Right lobe of liver (tissue), 4 donors: ENCODE results near the gene SLC5A11.

Experiments used
- POLR2A ChIP-seq: fragments of 450-650 bp; IDR thresholded peaks from one replicate; pipeline ENCODE4 v1.6.1; 2017; ENCODE audit warnings: antibody characterized with exemption, mild to moderate bottlenecking
- TF ChIP-seq, protein P1 (sequence below), 4 donors: fragments of 200-600 bp in 3 of 4; fragments of 450-650 bp in 1 of 4; IDR thresholded peaks; one replicate each; pipeline versions ENCODE4 v1.5.1 to v1.8.0; 2016 to 2022; ENCODE audit warnings: antibody characterized with exemption in 4 of 4, mild to moderate bottlenecking in 2 of 4
- donor health status: DM: no; HTN: no; CAD: no.
- donor health status: DM: no; HTN: no; CAD: no.
- donor health status: DM: no; HTN: yes; CAD: no.

DNA sequence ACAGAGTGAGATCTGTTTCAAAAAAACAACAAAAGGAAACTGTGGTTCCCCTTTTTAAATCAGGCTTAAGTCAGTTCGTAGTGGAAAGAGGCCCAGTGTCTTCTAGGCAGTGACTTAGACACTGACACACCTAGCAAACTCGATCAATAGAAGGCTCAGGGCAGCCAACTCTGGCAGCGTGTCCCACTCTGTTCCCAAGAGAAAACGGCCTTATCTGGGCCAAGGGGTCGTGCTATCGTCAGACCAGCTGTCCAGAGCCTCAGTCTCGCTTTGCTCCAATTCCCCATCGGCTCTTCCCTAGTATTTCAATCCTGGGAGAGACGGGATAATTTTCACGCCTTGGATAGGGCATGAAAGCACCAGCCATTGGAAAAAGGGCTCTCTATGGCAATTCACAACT lies 72.9 kb downstream of the SLC5A11 start:
- TF ChIP-seq, protein P1, sequence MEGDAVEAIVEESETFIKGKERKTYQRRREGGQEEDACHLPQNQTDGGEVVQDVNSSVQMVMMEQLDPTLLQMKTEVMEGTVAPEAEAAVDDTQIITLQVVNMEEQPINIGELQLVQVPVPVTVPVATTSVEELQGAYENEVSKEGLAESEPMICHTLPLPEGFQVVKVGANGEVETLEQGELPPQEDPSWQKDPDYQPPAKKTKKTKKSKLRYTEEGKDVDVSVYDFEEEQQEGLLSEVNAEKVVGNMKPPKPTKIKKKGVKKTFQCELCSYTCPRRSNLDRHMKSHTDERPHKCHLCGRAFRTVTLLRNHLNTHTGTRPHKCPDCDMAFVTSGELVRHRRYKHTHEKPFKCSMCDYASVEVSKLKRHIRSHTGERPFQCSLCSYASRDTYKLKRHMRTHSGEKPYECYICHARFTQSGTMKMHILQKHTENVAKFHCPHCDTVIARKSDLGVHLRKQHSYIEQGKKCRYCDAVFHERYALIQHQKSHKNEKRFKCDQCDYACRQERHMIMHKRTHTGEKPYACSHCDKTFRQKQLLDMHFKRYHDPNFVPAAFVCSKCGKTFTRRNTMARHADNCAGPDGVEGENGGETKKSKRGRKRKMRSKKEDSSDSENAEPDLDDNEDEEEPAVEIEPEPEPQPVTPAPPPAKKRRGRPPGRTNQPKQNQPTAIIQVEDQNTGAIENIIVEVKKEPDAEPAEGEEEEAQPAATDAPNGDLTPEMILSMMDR (IDR thresholded peaks at IDR 0.05): no peak
- no peak for TF ChIP-seq POLR2A
